Liver (tissue), 9 donors: ENCODE results near the gene USP38. TPM values are rescaled to one million over a fixed set of nuclear protein-coding genes. Genes with fewer than 3 reads are reported as not detected.

Source experiments
- DNase-seq: peaks from one replicate; pipeline ENCODE4 v3.0.0-alpha.2; 2017; ENCODE audit warnings: low spot score
- H3K27ac ChIP-seq, 2 donors: one replicate each; pipeline ENCODE4 v1.7.0; 2013; ENCODE audit warnings: inconsistent platforms in 2 of 2, low read length in 2 of 2, control low read depth in 1 of 2, low read depth in 1 of 2, mild to moderate bottlenecking in 1 of 2
- H3K27me3 ChIP-seq, 4 donors: one replicate each; pipeline versions ENCODE4 v1.6.1 to v1.7.0; 2013; ENCODE audit warnings: low read length in 3 of 4, inconsistent platforms in 1 of 4, mild to moderate bottlenecking in 1 of 4, moderate library complexity in 1 of 4; ENCODE audit not compliant: control insufficient read depth in 4 of 4, insufficient read depth in 4 of 4
- H3K36me3 ChIP-seq, 4 donors: one replicate each; pipeline versions ENCODE4 v1.6.1 to v1.7.0; 2013; ENCODE audit warnings: low read length in 3 of 4, mild to moderate bottlenecking in 3 of 4, low read depth in 1 of 4, moderate library complexity in 1 of 4; ENCODE audit not compliant: control insufficient read depth in 4 of 4, insufficient read depth in 3 of 4
- H3K4me1 ChIP-seq, 4 donors: one replicate each; pipeline versions ENCODE4 v1.6.1 to v1.7.0; 2013; ENCODE audit warnings: low read length in 3 of 4, mild to moderate bottlenecking in 3 of 4, moderate library complexity in 1 of 4; ENCODE audit not compliant: control insufficient read depth in 4 of 4, insufficient read depth in 4 of 4
- H3K4me3 ChIP-seq, 3 donors: one replicate each; pipeline versions ENCODE4 v1.6.1 to v1.7.0; 2013; ENCODE audit warnings: low read length in 3 of 3, control low read depth in 1 of 3, low read depth in 1 of 3, mild to moderate bottlenecking in 1 of 3
- H3K9ac ChIP-seq, 2 donors: one replicate each; pipeline ENCODE4 v1.7.0; 2013; ENCODE audit warnings: low read length in 2 of 2, mild to moderate bottlenecking in 2 of 2, moderate library complexity in 2 of 2, control low read depth in 1 of 2, low read depth in 1 of 2
- H3K9me3 ChIP-seq, 4 donors: one replicate each; pipeline versions ENCODE4 v1.6.1 to v1.7.0; 2013; ENCODE audit warnings: low read length in 3 of 4; ENCODE audit not compliant: control insufficient read depth in 4 of 4
- CTCF ChIP-seq: fragments of 150-350 bp; IDR thresholded peaks from 2 replicates; pipeline ENCODE4 v1.5.1; 2017; ENCODE audit warnings: improper control_type of control experiment, low read depth, low read length; ENCODE audit not compliant: missing input control
- EGR1 ChIP-seq, 2 donors: IDR thresholded peaks; 2 replicates each; pipeline ENCODE4 v1.6.1; 2016 to 2018; ENCODE audit warnings: antibody characterized with exemption in 2 of 2, low read depth in 2 of 2
- FOXA2 ChIP-seq: IDR thresholded peaks from 2 replicates; pipeline ENCODE4 v1.6.1; 2016; ENCODE audit warnings: antibody characterized with exemption
- GABPA ChIP-seq, 2 donors: IDR thresholded peaks in 1 of 2; conservative IDR thresholded peaks in 1 of 2; 2 replicates each; pipeline ENCODE4 v1.6.1; 2016; ENCODE audit warnings: antibody characterized with exemption in 2 of 2, mild to moderate bottlenecking in 1 of 2, moderate library complexity in 1 of 2
- HNF4A ChIP-seq, 2 donors: conservative IDR thresholded peaks; 2 replicates each; pipeline ENCODE4 v1.6.1; 2016; ENCODE audit warnings: antibody characterized with exemption in 2 of 2, mild to moderate bottlenecking in 2 of 2
- HNF4G ChIP-seq: IDR thresholded peaks from 2 replicates; pipeline ENCODE4 v1.6.1; 2016; ENCODE audit warnings: antibody characterized with exemption
- JUND ChIP-seq, 2 donors: IDR thresholded peaks; 2 replicates each; pipeline ENCODE4 v1.6.1; 2016; ENCODE audit warnings: antibody characterized with exemption in 2 of 2
- MAX ChIP-seq: IDR thresholded peaks from 2 replicates; pipeline ENCODE4 v1.6.1; 2016; ENCODE audit warnings: antibody characterized with exemption
- NR2F2 ChIP-seq: IDR thresholded peaks from 2 replicates; pipeline ENCODE4 v1.6.1; 2016; ENCODE audit warnings: antibody characterized with exemption
- RAD21 ChIP-seq, 2 donors: IDR thresholded peaks; 2 replicates each; pipeline ENCODE4 v1.6.1; 2016; ENCODE audit warnings: antibody characterized with exemption in 2 of 2, mild to moderate bottlenecking in 2 of 2
- REST ChIP-seq: IDR thresholded peaks from 2 replicates; pipeline ENCODE4 v1.6.1; 2016; ENCODE audit warnings: antibody characterized with exemption, mild to moderate bottlenecking
- RXRA ChIP-seq, 2 donors: IDR thresholded peaks; 2 replicates each; pipeline ENCODE4 v1.6.1; 2017 to 2018; ENCODE audit warnings: antibody characterized with exemption in 2 of 2, mild to moderate bottlenecking in 1 of 2
- SP1 ChIP-seq: IDR thresholded peaks from 2 replicates; pipeline ENCODE4 v1.6.1; 2018; ENCODE audit warnings: antibody characterized with exemption, mild to moderate bottlenecking
- YY1 ChIP-seq: IDR thresholded peaks from 2 replicates; pipeline ENCODE4 v1.6.1; 2016; ENCODE audit warnings: antibody characterized with exemption, mild to moderate bottlenecking
- ZBTB33 ChIP-seq: IDR thresholded peaks from 2 replicates; pipeline ENCODE4 v1.6.1; 2016; ENCODE audit warnings: antibody characterized with exemption
- WGBS: extraction: QIAGEN DNeasy Blood & Tissue Kit; methylation state at CpG from one replicate; pipeline ENCODE4 v1.1.7; 2013; 5-methylcytosine and 5-hydroxymethylcytosine counted together
- polyA plus RNA-seq, 2 donors: library from polyadenylated mRNA; stranded (reverse) in 1 of 2; unstranded in 1 of 2; fragments of 200-250 nt in 1 of 2; fragments of >200 nt in 1 of 2; fragmentation: Nextera tagmentation in 1 of 2; extraction: Ambion mirVana in 1 of 2; gene quantifications; one replicate each; pipeline versions ENCODE4 v1.2.1 to v1.2.3, GENCODE V29; 2013 to 2015
- total RNA-seq, 2 donors: library from RNA; depleted of rRNA; stranded (reverse); fragments of >200 nt; gene quantifications; one replicate each; pipeline ENCODE4 v1.2.3, GENCODE V29; 2014
- donor health status: healthy.
- donor health status: healthy.
- donor health status: healthy.
- donor health status: healthy.
- donor health status: healthy.

The USP38 gene
- total and polyA plus RNA-seq, 4 donors: 6.1 to 36.1 (median 18.2) TPM

GRCh38 chr4:143230683-143231082 is 46.0 kb downstream of the USP38 start:
- no peaks in the 10 kb centered on the region for H3K9me3 ChIP-seq
- TF ChIP-seq NR2F2: no peak
- TF ChIP-seq FOXA2: no peak
- no peak for TF ChIP-seq JUND (IDR thresholded peaks at IDR 0.05)
- TF ChIP-seq RXRA (IDR thresholded peaks at IDR 0.05): no peak
- no peak for TF ChIP-seq RAD21 (IDR thresholded peaks at IDR 0.05)
- TF ChIP-seq YY1: no peak
- no peak for TF ChIP-seq REST
- no peak for TF ChIP-seq GABPA (IDR thresholded peaks at IDR 0.05 in 1 of 2, conservative IDR thresholded peaks at IDR 0.05 in 1 of 2)
- no peak for TF ChIP-seq HNF4G
- TF ChIP-seq EGR1 (IDR thresholded peaks at IDR 0.05; ENCODE audit: low read depth in 2 of 2): no peak
- no peak for DNase-seq
- H3K4me1 ChIP-seq: no peaks in the 10 kb centered on the region
- H3K36me3 ChIP-seq: no peaks in the 10 kb centered on the region
- no peak overlapping the region for H3K4me3 ChIP-seq
- no peak overlapping the region for H3K27ac ChIP-seq
- WGBS: 82% methylated on average over 3 of the region's 3 CpGs
- no peak overlapping the region for H3K9ac ChIP-seq
- no peaks in the 10 kb centered on the region for H3K27me3 ChIP-seq

GRCh38 chr4:143232277-143232676 is 47.6 kb downstream of the USP38 start:
- Histone ChIP-seq H3K36me3 (no peaks in the 10 kb centered on the region), H3K4me1 (no peaks in the 10 kb centered on the region), H3K27me3 (no peaks in the 10 kb centered on the region), H3K9me3 (no peaks in the 10 kb centered on the region), H3K9ac (no peak overlapping the region), H3K27ac (no peak overlapping the region), H3K4me3 (no peak overlapping the region)
- TF ChIP-seq MAX (no peak), ZBTB33 (no peak), RAD21 (IDR thresholded peaks at IDR 0.05) (no peak), HNF4A (conservative IDR thresholded peaks at IDR 0.05) (no peak), YY1 (no peak), JUND (IDR thresholded peaks at IDR 0.05) (no peak), REST (no peak), GABPA (IDR thresholded peaks at IDR 0.05 in 1 of 2, conservative IDR thresholded peaks at IDR 0.05 in 1 of 2) (no peak), SP1 (no peak), NR2F2 (no peak), CTCF (no peak), FOXA2 (no peak), EGR1 (IDR thresholded peaks at IDR 0.05; ENCODE audit: low read depth in 2 of 2) (no peak), RXRA (IDR thresholded peaks at IDR 0.05) (no peak)
- no peak for DNase-seq
- 84% methylated on average over 2 of the region's 2 CpGs for WGBS
